Spinal cord (tissue), 10 donors: ENCODE measurements around the gene KISS1. TPM values are rescaled to one million over a fixed set of nuclear protein-coding genes. Genes with fewer than 3 reads are reported as not detected.

ENCODE experiments used
- DNase-seq, 6 donors: peaks; one replicate each; pipeline versions ENCODE4 v3.0.0 to v3.0.0-alpha.2; 2013 to 2015; ENCODE audit warnings: low spot score in 6 of 6, low read depth in 4 of 6
- H3K27ac ChIP-seq: one replicate; pipeline ENCODE4 v1.5.1; 2013; ENCODE audit warnings: low read depth, low read length, control low read depth
- H3K27me3 ChIP-seq: one replicate; pipeline ENCODE4 v1.6.1; 2013; ENCODE audit warnings: low read length; ENCODE audit not compliant: control insufficient read depth, insufficient read depth
- H3K36me3 ChIP-seq: one replicate; pipeline ENCODE4 v1.6.1; 2013; ENCODE audit warnings: low read length; ENCODE audit not compliant: control insufficient read depth, insufficient read depth
- H3K4me1 ChIP-seq: one replicate; pipeline ENCODE4 v1.6.1; 2013; ENCODE audit warnings: low read length; ENCODE audit not compliant: control insufficient read depth, insufficient read depth
- H3K4me3 ChIP-seq: one replicate; pipeline ENCODE4 v1.5.1; 2013; ENCODE audit warnings: low read depth, low read length, control low read depth
- H3K9me3 ChIP-seq: one replicate; pipeline ENCODE4 v1.6.1; 2013; ENCODE audit warnings: low read length; ENCODE audit not compliant: control insufficient read depth, insufficient read depth
- WGBS: methylation state at CpG from one replicate; pipeline ENCODE4 v1.1.5; 2013; ENCODE audit warnings: missing lambda C conversion rate; ENCODE audit not compliant: insufficient coverage; 5-methylcytosine and 5-hydroxymethylcytosine counted together
- polyA plus RNA-seq, 2 donors: library from polyadenylated mRNA; unstranded; fragments of 120-200 nt; gene quantifications; one replicate each; pipeline ENCODE4 v1.2.1, GENCODE V29; 2013; ENCODE audit not compliant: insufficient read length in 2 of 2
- total RNA-seq, 2 donors: library from RNA; depleted of rRNA in 1 of 2; stranded (reverse); fragments of 120-200 nt in 1 of 2; fragments of >200 nt in 1 of 2; gene quantifications; one replicate each; pipeline versions ENCODE4 v1.2.3 to v1.2.4, GENCODE V29; 2013 to 2014
- donor health status: healthy.

Gene KISS1
- total and polyA plus RNA-seq, 4 donors = 1.7 to 7.0 (median 2.1) TPM; not detected in 1

DNA sequence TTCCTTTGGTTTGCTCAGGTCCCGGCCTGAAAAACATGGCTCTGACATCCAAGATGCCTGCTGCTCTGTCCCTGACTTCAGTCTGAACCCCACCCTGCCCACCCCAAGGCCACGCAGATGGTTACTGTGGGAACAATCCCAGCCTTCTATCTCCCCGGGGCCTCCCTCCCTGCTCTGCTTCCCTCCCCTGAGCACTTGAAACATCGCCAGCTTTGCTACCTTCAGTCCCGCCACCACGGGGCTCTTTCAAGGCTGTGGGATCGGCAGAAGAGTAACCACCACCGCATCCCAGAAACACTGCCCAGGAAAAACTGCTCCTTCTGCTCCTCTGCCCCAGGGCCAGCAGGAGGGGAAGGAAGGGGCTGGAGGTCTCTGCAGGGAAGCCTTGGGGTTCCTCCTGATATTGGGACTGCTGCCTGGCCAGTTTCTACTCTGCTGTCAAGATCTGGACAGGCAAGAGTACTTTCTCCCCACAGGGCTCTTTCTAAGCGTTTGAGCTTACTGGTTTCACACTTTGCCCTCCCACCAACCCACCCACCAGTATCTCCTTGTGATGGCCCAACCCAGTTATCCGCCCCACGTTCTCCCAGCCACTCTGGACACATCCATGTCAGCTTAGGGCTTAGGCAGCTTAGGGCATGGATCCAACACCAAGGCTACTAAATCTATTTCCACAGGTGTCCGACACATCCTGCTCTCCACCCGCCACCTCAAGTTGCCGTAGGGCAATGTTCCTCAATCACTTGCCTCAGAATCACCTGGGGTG lies 52.8 kb downstream of the KISS1 start:
- H3K4me1 ChIP-seq = peaks cover 13% of the 10 kb centered on the region
- no peaks in the 10 kb centered on the region for H3K27me3 ChIP-seq
- H3K36me3 ChIP-seq = peaks cover 37% of the 10 kb centered on the region
- no peak for DNase-seq
- WGBS = 60% methylated on average over 12 of the region's 14 CpGs
- H3K9me3 ChIP-seq = no peaks in the 10 kb centered on the region
- no peak overlapping the region for H3K4me3 ChIP-seq
- H3K27ac ChIP-seq = no peak overlapping the region

DNA sequence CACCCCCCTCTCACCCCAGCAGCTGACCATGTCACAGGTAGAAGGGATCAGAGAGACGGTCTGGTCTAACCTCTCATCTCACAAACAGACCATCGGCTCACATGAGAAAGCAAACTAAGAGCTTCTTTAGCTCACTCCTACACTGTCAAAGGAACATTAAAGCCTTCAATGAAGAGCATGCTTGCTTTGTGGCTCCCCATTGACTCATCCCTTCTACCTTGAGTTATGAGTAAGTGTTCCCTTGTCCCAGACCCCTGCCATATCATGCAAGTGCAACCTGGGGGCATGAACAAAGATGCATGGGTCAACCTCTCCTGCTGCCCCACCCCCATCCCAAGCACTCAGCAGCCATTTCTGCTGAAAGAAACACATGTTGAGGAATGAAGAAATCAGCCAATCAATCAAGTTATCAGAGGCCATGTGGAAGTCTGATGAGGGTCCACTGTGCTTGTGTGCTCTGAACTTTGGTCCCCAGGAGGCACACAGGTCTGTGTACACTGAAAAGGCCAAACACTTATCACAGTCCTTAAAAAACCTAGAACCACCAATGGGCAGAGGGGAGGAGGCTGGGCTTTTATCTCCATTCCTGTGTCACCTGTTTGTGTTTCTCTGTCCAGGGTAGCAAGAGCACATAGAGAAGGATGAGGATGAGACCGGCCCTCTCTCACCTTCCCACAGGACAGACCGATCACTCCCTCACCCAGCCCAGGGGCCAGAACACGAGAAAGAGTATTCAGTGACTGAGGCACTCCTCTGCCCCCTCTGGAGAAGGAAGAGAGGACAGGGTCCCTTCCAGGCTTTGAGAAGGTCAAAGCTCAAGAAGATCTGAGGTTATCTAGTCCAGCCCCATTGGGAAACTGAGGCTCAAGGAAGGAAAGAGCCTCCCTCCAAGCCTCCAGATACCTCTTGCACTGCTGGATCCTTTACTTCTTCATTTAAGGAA lies 54.0 kb downstream of the KISS1 start:
- no peak overlapping the region for H3K27ac ChIP-seq
- H3K27me3 ChIP-seq = no peaks in the 10 kb centered on the region
- WGBS = 66% methylated on average over 2 of the region's 5 CpGs
- DNase-seq = no peak
- H3K9me3 ChIP-seq = no peaks in the 10 kb centered on the region
- H3K36me3 ChIP-seq = peaks cover 45% of the 10 kb centered on the region
- peaks cover 5% of the 10 kb centered on the region for H3K4me1 ChIP-seq
- no peak overlapping the region for H3K4me3 ChIP-seq

- no peaks in the 10 kb centered on the region for H3K4me1 ChIP-seq
- no peak for DNase-seq
- no peak overlapping the region for H3K4me3 ChIP-seq
- no peaks in the 10 kb centered on the region for H3K9me3 ChIP-seq
- peaks cover 46% of the 10 kb centered on the region for H3K36me3 ChIP-seq
- no peaks in the 10 kb centered on the region for H3K27me3 ChIP-seq
- WGBS = 69% methylated on average over 2 of the region's 3 CpGs
- H3K27ac ChIP-seq = no peak overlapping the region
These were observed 55.2 kb downstream of the KISS1 start for GRCh38 chr1:204141131-204141530.

Other genes starting within 250 kb of the KISS1 start
- gene SOX13, start 123.4 kb downstream of the KISS1 start, total RNA-seq = 10 to 100 TPM in 1 of 2 donors, 1 to 10 TPM in 1; 8.4 to 21.2 TPM
- 10 to 100 TPM; 41.9 to 49.6 TPM for gene SOX13, start 123.4 kb downstream of the KISS1 start, polyA plus RNA-seq
- gene ETNK2, start 44.4 kb downstream of the KISS1 start, total RNA-seq = 10 to 100 TPM; 18.2 to 22.9 TPM
- 10 to 100 TPM; 59.9 to 65.4 TPM for gene ETNK2, start 44.4 kb downstream of the KISS1 start, polyA plus RNA-seq
- not detected for gene REN, start 30.2 kb downstream of the KISS1 start, total RNA-seq
- gene REN, start 30.2 kb downstream of the KISS1 start, polyA plus RNA-seq = under 1 TPM; 0.17 to 0.39 TPM
- gene GOLT1A, start 17.5 kb upstream of the KISS1 start, total RNA-seq = 1 to 10 TPM; 2.4 to 3.1 TPM
- 10 to 100 TPM; 12.4 to 12.5 TPM for gene GOLT1A, start 17.5 kb upstream of the KISS1 start, polyA plus RNA-seq
- 10 to 100 TPM; 17.1 to 22.1 TPM for gene PLEKHA6, start 163.4 kb upstream of the KISS1 start, total RNA-seq
- 10 to 100 TPM; 31.2 to 33.2 TPM for gene PLEKHA6, start 163.4 kb upstream of the KISS1 start, polyA plus RNA-seq
- gene PPP1R15B, start 215.3 kb upstream of the KISS1 start, total RNA-seq = 10 to 100 TPM; 31.5 to 51.4 TPM
- gene PPP1R15B, start 215.3 kb upstream of the KISS1 start, polyA plus RNA-seq = 10 to 100 TPM; 31.4 to 40.5 TPM